CD4-positive, alpha-beta T cell treated with Interleukin-12 subunit alpha and Interleukin-12 subunit beta, for 1 hour (primary cell): ENCODE data around the gene AADACL4.
"Not testable (repeated sequence)": the region's sequence is repeated elsewhere in the genome, so short reads cannot be mapped to it uniquely, and the experiment has no call there.

Experiments used
- DNase-seq: peaks from one replicate; pipeline ENCODE4 v3.0.0-alpha.2; 2020

AADACL4 gene

GRCh38 chr1:12661606-12662219, 17.8 kb downstream of the AADACL4 start:
- DNase-seq = no peak

DNA sequence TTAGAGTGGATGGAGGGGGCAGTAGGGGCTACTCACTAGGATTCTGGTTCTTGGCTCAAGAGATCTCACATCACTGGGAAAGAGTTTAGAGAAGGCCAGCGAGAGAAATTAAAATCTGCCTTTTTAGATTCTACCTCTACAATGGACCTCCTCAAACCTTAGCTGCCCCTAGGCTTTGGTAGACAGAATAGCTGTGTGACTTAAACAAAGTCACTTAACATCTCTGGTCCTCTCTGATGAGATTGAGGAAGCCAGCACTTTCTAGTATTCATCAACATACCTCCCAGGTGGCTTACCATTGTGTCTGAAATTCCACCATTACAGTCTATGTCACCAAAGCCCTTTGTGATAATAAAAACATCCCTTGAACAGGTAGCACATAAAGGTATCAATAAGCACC, 18.7 kb downstream of the AADACL4 start:
- no peak for DNase-seq

DNA sequence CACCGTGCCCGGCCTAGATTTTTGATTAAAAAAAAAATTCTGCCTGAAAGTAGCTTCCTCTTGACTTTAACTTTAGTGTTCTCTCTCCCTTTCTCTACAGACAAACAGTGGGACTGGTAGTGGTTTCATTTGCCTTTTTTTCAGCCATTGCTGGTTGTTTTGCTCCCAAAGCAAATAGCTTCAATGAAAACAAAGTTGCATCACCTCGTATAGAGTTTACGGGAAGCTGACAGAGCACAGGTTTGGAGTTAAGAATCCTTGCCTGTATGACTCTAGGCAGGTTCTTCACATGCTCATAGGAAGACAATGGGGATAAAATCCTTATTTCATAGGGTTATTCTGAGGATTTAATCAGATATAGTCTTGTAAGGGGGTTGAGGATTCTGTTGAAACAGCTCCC, 21.6 kb downstream of the AADACL4 start:
- no peak for DNase-seq

DNA sequence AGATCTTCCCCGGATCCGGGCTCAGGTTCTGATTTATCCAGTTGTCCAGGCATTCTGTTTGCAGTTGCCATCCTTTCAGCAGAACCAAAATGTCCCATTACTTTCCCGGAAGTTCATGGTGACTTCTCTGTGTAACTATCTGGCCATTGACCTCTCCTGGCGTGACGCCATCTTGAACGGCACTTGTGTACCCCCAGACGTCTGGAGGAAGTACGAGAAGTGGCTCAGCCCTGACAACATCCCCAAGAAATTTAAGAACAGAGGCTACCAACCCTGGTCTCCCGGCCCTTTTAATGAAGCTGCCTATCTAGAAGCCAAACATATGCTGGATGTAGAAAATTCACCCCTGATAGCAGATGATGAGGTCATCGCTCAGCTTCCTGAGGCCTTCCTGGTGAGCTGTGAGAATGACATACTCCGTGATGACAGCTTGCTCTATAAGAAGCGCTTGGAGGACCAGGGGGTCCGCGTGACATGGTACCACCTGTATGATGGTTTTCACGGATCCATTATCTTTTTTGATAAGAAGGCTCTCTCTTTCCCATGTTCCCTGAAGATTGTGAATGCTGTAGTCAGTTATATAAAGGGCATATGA, 22.4 kb downstream of the AADACL4 start:
- DNase-seq = no peak

GRCh38 chr1:12669529-12670068, 25.7 kb downstream of the AADACL4 start:
- no peak for DNase-seq

- no peak for DNase-seq
Observed at GRCh38 chr1:12674358-12674757, 30.5 kb downstream of the AADACL4 start.

GRCh38 chr1:12676122-12676521, 32.2 kb downstream of the AADACL4 start:
- not testable (repeated sequence) for DNase-seq

DNA sequence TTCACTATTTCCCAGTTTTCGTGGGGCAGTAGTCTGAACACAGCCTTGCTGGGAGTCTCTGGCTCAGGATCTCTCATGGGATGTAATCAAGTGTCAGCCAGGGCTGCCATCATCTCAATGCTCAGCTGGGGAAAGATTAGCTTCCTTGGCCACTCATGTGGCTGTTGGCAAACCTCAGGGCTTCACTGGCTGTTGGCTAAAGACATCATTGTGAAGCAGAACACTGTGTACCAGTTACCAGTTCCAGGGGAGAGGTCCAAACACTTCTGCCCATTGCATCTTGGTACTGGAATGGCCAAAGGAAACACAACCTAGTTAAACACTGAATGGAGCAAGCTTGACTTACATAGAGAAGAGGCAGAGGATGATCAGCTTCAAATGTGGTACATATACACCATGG, 33.7 kb downstream of the AADACL4 start:
- no peak for DNase-seq

- no peak for DNase-seq
Observed at GRCh38 chr1:12678350-12678749, 34.5 kb downstream of the AADACL4 start.

DNA sequence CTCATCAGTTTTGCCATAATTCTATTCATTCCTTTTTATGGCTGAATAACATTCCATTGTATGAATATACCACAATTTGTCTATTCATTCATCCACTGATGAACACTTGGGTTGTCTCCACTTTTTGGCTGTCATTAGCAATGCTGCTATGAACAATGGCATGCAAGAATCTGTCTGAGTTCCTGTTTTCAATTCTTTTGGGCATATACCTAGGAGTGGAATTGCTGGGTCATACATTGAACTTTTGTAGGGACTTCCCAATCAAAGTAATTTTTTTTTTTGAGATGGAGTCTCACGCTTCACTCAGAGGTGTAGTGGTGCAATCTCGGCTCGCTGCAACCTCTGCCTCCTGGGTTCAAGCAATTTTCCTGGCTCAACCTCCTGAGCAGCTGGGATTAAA, 34.9 kb downstream of the AADACL4 start:
- no peak for DNase-seq

GRCh38 chr1:12690156-12690555, 46.3 kb downstream of the AADACL4 start:
- DNase-seq = no peak

DNA sequence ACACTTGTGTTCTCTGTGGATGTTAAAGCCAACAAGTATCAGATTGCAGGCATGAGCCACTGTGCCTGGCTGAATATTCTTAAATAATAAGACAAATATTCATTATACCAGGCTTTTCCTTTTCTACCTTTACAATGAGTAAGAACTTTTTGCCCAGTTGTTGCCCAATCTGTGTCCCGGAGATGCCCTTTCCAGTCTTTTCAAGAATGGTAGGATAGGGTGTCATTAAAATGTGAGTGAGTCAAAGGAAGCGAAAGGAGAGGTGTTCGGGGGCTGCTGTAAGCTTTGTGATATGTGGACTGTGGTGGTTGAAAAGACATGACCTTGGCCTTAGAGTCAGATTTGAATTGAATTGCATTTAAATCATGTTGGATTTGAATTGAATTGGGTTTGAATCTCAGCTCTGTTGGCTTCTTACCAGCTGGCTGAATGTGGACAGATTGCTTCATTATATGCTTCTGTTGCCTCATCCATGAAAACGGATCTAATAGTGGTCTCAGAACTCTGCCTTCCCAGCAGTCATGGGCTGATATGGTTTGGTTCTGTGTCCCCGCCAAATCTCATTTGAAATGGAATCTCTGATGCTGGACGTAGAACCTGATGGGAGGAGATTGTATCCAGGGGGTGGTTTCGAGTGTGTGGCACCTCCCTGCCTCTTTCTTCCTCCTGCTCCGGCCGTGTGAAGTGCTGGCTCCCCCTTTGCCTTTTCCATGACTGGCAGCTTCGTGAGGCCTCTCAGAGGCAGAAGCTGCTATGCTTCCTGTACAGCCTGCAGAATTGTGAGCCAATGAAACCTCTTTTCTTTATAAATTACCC, 49.3 kb downstream of the AADACL4 start:
- DNase-seq = no peak

DNA sequence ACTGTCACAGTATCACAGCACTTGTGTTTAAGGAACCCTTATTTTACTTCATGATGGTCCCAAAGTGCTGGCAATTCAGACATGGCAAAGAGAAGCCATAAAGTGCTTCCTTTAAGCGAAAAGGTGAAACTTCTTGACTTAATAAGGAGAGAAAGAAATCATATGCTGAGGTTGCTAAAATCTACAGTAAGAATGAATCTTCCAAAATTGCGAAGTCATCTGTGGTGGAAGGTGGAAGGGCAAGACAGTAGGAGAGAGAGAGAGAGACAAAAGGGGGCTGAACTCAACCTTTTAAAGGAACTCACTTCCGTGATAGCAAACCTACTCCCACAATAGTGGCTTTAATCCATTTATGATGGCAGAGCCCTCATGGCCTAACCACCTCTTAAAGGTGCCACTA, 52.8 kb downstream of the AADACL4 start:
- no peak for DNase-seq

DNA sequence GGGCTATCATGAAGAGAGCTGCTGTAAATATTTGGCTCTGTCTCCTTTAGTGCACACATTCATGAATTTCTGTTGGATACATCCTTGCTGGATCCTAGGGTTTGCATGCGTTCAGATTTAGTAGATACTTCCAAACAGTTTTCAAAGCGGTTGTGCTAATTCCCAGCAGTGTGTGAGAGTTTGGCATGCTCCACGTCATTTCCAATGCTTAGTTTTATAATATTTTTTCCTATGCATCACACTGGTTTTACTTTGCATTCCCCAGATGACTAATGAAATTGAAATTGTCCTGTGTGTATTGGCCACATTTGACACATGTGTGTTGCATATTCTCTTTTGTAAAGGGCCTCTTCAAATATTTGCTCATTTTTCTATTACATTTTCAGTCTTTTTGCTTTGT, 53.5 kb downstream of the AADACL4 start:
- no peak for DNase-seq

GRCh38 chr1:12703821-12704451, 60.1 kb downstream of the AADACL4 start:
- no peak for DNase-seq

DNA sequence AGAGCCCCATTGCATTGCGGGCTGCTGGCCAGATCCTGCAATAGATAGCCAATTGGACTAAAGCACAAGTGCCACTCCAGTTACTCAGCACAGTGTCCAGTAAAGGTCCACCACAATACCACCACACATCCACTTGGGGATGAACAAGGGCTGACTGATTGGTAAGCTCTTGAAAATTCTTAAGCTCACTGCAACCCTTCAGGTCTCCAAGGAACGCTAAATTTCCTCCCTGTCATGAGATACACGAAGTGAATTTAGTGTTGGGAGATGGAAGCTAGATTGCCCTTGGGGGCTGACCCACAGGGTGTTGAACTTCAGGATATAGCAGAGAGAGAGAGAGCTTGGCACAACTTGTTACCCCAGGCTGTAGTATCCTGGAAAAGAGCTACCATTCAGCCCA, 62.2 kb downstream of the AADACL4 start:
- DNase-seq = no peak

DNA sequence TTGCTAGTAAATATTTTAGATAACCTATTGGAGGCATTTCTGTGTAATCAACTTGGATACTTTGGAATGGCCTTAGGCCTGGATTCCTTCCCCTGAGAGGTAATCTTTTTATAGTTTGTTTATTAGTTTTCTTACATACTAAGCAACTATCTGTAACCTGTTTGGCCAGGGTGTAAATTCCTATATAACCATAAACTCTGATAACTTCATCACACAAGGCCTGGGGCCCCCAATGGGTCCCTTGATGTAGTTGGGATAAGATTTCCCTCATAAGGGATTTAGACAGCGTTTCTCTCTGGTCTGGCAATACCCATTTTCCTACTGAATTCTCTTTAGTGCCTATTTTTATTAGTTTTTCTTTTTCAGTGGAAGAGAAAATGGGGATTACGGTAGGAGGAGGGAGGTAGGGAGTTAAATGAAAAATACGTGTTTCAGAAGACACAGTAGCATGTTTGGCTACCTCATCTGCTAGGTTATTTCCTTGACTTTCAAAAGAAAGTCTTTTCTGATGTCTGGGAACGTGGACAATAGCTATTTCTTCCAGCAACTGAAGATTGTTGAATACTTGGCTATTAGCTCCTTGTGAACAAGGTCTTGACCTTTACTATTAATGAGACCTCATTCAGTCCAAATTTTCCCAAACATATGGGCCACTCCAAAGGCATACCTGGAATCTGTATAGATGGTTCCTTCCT, 64.7 kb downstream of the AADACL4 start:
- no peak for DNase-seq

- DNase-seq = no peak
Observed at GRCh38 chr1:12709091-12709491, 65.2 kb downstream of the AADACL4 start.

GRCh38 chr1:12709696-12710095, 65.8 kb downstream of the AADACL4 start:
- DNase-seq = no peak

DNA sequence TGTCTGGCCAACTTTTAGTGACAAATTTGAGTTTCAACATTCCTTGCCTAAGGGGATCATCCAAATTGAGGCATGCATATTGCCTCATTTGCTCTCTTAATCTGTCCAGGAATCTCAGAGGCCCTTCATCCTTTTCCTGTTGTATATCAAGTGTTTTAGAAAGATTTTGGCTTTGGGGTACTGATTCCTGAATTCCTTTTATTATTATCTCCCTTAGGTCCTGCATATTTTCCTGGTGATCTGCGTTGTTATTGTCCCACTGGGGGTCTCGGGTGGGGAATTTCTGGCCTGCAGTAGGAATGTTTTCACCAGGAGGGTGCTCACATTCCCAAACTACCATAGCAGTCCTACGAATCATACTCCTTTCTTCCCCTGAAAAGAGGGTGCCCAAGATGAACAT, 67.7 kb downstream of the AADACL4 start:
- no peak for DNase-seq

DNA sequence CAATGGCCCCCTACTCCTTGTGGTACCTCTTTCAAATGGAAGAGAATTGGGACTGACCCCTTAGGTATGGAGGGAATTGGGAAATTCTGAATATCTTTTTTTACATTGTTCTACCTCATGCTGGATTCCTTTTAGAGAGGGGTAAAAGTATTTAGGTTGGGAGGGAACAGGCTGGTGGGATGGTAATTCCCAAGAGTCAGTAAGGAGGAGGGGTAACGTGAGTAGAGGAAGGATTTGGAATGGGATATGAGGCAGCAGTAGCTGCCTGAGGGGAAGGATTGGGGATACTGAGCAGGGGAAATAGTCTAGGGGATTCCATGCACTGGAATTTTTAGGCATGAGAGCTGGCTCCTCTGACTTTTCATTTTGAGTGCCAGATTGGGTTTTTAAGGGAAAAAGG, 68.2 kb downstream of the AADACL4 start:
- no peak for DNase-seq

- no peak for DNase-seq
Observed at GRCh38 chr1:12712929-12713328, 69.0 kb downstream of the AADACL4 start.

DNA sequence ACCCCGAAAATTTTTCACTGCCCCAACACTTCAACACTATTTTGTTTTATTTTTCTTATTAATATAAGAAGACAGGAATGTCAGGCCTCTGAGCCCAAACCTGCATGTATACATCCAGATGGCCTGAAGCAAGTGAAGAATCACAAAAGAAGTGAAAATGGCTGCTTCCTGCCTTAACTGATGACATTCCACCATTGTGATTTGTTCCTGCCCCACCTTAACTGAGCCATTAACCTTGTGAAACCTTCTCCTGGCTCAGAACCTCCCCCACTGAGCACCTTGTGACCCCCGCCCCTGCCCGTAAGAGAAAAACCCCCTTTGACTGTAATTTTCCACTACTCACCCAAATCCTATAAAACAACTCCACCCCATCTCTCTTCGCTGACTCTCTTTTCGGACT, 69.8 kb downstream of the AADACL4 start:
- not testable (repeated sequence) for DNase-seq
